Small intestine (tissue), 7 donors: ENCODE measurements around the gene BTG1. TPM values are rescaled to one million over a fixed set of nuclear protein-coding genes. Genes with fewer than 3 reads are reported as not detected.

Source experiments
- DNase-seq, 2 donors: peaks; one replicate each; pipeline versions ENCODE4 v3.0.0 to v3.0.0-alpha.2; 2013
- FAIRE-seq: peaks from 2 replicates; lab custom pipeline; 2012; peaks lifted over from hg19 to GRCh38; lab: Jason Lieb, UNC
- H3K27ac ChIP-seq, 3 donors: one replicate each; pipeline ENCODE4 v1.5.1; 2013; ENCODE audit warnings: low read length in 2 of 3, mild to moderate bottlenecking in 2 of 3, control low read depth in 1 of 3, inconsistent platforms in 1 of 3, low read depth in 1 of 3, moderate library complexity in 1 of 3
- H3K27me3 ChIP-seq, 3 donors: one replicate each; pipeline ENCODE4 v1.6.1; 2013; ENCODE audit warnings: low read length in 3 of 3, inconsistent platforms in 1 of 3; ENCODE audit not compliant: control insufficient read depth in 3 of 3, insufficient read depth in 3 of 3
- H3K36me3 ChIP-seq, 3 donors: one replicate each; pipeline ENCODE4 v1.6.1; 2013; ENCODE audit warnings: low read length in 3 of 3, inconsistent platforms in 1 of 3, low read depth in 1 of 3, mild to moderate bottlenecking in 1 of 3, moderate library complexity in 1 of 3; ENCODE audit not compliant: control insufficient read depth in 3 of 3, insufficient read depth in 2 of 3
- H3K4me1 ChIP-seq, 3 donors: one replicate each; pipeline ENCODE4 v1.6.1; 2013; ENCODE audit warnings: low read length in 2 of 3, inconsistent platforms in 1 of 3, low read depth in 1 of 3, mild to moderate bottlenecking in 1 of 3, moderate library complexity in 1 of 3; ENCODE audit not compliant: control insufficient read depth in 3 of 3, insufficient read depth in 2 of 3
- H3K4me3 ChIP-seq, 3 donors: one replicate each; pipeline ENCODE4 v1.5.1; 2013; ENCODE audit warnings: low read length in 3 of 3, control low read depth in 1 of 3, inconsistent platforms in 1 of 3, low read depth in 1 of 3, mild to moderate bottlenecking in 1 of 3, moderate library complexity in 1 of 3
- H3K9me3 ChIP-seq, 2 donors: one replicate each; pipeline ENCODE4 v1.6.1; 2013; ENCODE audit warnings: low read depth in 1 of 2, low read length in 1 of 2; ENCODE audit not compliant: control insufficient read depth in 2 of 2, insufficient read depth in 1 of 2
- WGBS, 3 donors: extraction: QIAGEN DNeasy Blood & Tissue Kit; methylation state at CpG; one replicate each; pipeline ENCODE4 v1.1.7; 2013; 5-methylcytosine and 5-hydroxymethylcytosine counted together
- polyA plus RNA-seq, 4 donors: library from polyadenylated mRNA; stranded (reverse) in 3 of 4; unstranded in 1 of 4; fragments of 200-250 nt in 3 of 4; fragments of 120-200 nt in 1 of 4; gene quantifications; one replicate each; pipeline versions ENCODE4 v1.2.1 to v1.2.3, GENCODE V29; 2013
- donor health status: healthy with polysubstance abuse.
- donor health status: control.
- donor health status: control.
- donor health status: Bipolar disorder and iron deficiency.
- donor health status: healthy.

BTG1 gene
- polyA plus RNA-seq, 4 donors: 38.8 to 61.1 (median 50.9) TPM

DNA sequence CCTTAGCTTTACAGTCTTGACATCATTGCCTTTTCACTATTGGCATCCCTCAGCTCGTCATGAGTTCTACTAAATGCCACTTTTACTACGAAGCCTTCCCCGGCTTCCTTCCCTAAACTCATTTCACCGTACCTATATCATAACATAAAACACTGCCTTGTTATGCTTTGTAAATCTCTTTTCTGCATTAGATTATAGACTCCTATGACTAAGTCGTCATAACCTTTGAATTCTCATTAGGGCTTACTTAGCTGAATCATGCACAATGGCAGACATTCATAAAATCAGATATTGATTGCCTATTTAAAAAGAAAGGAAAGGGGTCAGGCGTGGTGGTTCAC lies 21.0 kb downstream of the BTG1 start:
- FAIRE-seq (no peak), DNase-seq (no peak)
- H3K4me3 ChIP-seq: no peak overlapping the region
- peaks cover 0 to 8% (median 3%) of the 10 kb centered on the region in 3 donors for H3K36me3 ChIP-seq
- no peaks in the 10 kb centered on the region for H3K27me3 ChIP-seq
- 52 to 71% (median 66%) methylated on average over 6 of the region's 6 CpGs for WGBS, 3 donors
- H3K27ac ChIP-seq: peak overlapping the region in 1 of 3 donors; percentile 55
- H3K4me1 ChIP-seq: no peaks in the 10 kb centered on the region
- peaks cover 0 to 10% of the 10 kb centered on the region in 2 donors for H3K9me3 ChIP-seq

DNA sequence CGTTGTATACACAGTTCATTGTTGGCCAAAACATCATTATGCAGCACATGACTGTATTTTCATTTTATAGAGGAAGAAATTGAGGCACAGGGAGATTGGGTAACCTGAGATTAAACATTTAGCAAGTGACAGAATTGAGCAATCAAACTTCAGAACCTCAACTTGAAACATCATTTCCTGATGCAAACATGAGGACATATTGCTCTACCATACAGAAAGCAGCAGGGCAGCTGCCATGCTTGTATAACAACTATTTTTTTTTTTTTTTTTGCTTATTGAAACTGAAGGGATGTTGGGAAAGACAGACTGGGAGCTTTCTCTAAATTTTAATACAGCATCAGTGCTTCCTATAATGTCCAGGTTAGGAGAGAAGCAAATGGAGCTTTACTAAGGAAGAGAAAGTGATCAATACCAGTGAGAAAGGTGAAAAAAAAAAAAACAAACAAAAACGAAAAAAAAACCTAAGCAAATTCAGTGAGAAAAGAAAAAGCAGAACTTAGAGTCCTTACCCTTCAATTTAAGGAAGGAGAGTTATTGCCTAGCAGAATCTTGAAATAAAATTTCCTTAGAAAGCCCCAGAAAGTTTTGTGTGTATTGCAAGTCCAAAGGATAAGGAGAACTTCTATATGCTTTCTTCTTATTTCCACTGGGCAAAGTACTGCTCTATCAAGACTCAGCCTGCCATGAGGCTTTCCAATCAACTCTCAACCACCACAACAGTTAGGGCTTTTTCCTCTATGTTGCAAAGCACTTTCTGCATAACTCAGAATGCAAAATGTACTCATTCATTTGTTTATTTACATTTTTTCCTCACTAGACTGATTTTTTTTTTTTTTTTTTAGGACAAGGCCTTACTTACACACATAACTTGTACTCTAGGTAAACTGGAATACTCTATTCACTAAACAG lies 21.6 kb downstream of the BTG1 start:
- H3K4me1 ChIP-seq: no peaks in the 10 kb centered on the region
- peaks cover 0 to 16% of the 10 kb centered on the region in 2 donors for H3K9me3 ChIP-seq
- no peak overlapping the region for H3K4me3 ChIP-seq
- peaks cover 0 to 8% (median 3%) of the 10 kb centered on the region in 3 donors for H3K36me3 ChIP-seq
- no peak for DNase-seq
- 78 to 80% (median 79%) methylated on average over 2 of the region's 2 CpGs for WGBS, 3 donors
- no peak for FAIRE-seq
- H3K27me3 ChIP-seq: no peaks in the 10 kb centered on the region
- H3K27ac ChIP-seq: peak overlapping the region in 1 of 3 donors; percentile 55

DNA sequence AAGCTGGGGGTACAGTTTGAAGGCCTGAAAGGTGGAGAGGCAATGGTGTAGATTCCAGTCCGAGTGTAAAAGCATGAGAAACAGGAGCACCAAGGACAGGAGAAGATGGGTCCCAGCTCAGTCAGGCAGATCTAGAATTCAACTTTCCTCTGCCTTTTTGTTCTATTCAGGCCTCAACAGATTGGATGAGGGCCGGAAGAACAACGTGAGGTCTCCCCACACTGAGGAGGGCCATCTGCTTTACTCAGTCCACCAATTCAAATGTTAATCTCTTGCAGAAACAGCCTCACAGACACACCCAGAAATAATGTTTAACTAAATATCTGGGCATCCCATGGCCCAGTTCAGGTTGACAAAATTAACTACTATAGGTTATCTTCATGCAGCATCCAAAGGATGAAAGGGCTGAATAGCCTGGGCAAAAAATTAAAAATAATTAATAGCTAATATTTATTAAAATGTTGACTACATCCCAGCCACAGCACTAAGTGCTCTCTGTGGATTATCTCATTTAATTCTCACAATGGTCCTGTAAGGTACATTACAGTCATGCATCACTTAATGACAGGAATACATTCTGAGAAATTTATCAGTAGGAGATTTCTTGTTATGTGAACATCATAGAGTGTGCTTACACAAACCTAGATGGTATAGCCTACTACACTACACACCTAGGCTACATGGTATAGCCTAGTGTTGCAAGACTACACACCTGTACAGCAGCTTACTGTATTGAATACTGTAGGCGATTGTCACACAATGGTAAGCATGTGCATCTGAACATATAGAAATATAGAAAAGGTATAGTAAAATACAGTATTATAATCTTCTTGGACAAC lies 22.5 kb downstream of the BTG1 start:
- no peak for FAIRE-seq
- Histone ChIP-seq H3K27ac (no peak overlapping the region), H3K4me3 (no peak overlapping the region), H3K9me3 (peaks cover 0 to 19% of the 10 kb centered on the region in 2 donors), H3K36me3 (peaks cover 0 to 8% (median 0%) of the 10 kb centered on the region in 3 donors), H3K4me1 (no peaks in the 10 kb centered on the region), H3K27me3 (no peaks in the 10 kb centered on the region)
- 77 to 95% (median 81%) methylated on average over 4 of the region's 4 CpGs for WGBS, 3 donors
- DNase-seq: no peak

DNA sequence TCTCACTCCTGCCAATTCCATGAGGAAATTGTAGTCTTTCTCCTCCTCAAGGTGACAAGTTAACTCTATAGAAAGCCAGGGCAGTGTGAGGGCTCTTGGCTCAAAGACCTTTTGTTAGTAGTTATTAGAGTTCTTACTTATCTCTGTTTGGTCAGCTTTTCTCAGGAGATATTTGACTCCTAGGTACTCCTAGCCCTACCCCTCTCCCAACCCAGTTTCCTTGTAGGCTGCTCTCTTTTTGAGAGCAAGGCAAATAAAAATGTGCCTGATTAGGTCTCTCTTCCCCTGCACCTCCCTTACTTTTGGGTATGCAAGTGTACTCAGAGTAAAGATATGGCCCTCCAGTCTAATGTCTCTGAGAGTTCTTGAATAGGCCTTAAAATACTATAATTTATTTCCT lies 23.8 kb downstream of the BTG1 start:
- DNase-seq: no peak
- Histone ChIP-seq H3K9me3 (peaks cover 0 to 19% of the 10 kb centered on the region in 2 donors), H3K36me3 (peaks cover 0 to 5% (median 0%) of the 10 kb centered on the region in 3 donors), H3K4me1 (no peaks in the 10 kb centered on the region), H3K27me3 (no peaks in the 10 kb centered on the region), H3K4me3 (no peak overlapping the region), H3K27ac (no peak overlapping the region)
- no peak for FAIRE-seq

DNA sequence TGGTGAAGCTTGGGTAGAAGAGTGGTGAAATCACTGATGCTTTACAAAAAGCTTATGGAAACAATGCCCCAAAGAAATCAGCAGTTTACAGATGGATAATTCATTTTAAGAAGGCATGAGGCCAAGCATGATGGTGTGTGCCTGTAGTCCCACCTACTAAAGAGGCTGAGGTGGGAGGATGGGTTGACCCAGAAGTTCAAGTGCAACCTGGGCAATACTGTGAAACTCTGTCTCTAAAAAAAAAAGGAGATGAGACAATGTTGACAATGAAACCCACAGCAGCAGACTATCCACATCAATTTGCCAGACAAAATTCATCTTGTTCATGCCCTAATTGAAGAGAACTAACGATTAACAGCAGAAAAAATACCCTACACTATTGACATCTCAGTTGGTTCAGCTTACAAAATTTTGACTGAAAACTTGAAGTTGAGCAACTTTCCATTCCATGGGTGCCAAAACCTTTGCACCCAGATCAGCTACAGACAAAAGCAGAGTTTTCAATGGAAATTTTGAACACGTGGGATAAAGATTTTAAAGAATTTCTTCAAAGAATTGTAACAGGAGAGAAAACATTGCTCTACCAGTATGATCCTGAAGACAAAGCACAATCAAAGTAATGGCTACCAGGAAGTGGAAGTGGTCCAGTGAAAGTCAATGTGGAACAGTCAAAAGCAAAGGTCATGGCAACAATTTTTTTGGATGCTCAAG lies 26.7 kb downstream of the BTG1 start:
- 96 to 100% (median 97%) methylated on average over 2 of the region's 2 CpGs for WGBS, 3 donors

DNA sequence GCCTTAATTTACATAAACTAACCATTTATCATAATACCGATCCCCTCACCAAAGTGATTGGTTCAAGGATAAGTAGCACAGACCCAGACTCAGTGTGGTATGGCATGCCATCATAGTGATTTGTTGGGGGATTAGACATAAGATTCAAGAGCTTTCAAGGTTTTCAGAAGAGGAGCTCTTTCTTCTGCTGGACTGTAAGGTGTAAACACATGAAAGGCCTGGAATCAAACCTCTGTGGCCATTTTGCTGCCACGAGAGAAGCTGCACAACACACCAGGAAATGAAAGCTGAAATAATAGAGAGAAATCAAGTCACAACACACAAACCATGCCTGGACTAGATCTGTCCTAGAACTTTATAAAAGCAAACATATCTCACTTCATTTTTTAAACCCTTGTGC lies 30.8 kb downstream of the BTG1 start:
- H3K36me3 ChIP-seq: no peaks in the 10 kb centered on the region
- H3K27me3 ChIP-seq: no peaks in the 10 kb centered on the region
- no peak overlapping the region for H3K27ac ChIP-seq
- 85 to 98% (median 87%) methylated on average over 2 of the region's 2 CpGs for WGBS, 3 donors
- no peak overlapping the region for H3K4me3 ChIP-seq
- H3K9me3 ChIP-seq: peaks cover 0 to 9% of the 10 kb centered on the region in 2 donors
- DNase-seq: no peak
- H3K4me1 ChIP-seq: no peaks in the 10 kb centered on the region
- FAIRE-seq: no peak

More for the DNA sequence above, 26.7 kb downstream of the BTG1 start:
- Histone ChIP-seq H3K27ac (no peak overlapping the region), H3K36me3 (peaks cover 0 to 5% (median 0%) of the 10 kb centered on the region in 3 donors), H3K27me3 (no peaks in the 10 kb centered on the region), H3K4me3 (no peak overlapping the region), H3K9me3 (peaks cover 0 to 19% of the 10 kb centered on the region in 2 donors), H3K4me1 (no peaks in the 10 kb centered on the region)
- DNase-seq (no peak), FAIRE-seq (no peak)

DNA sequence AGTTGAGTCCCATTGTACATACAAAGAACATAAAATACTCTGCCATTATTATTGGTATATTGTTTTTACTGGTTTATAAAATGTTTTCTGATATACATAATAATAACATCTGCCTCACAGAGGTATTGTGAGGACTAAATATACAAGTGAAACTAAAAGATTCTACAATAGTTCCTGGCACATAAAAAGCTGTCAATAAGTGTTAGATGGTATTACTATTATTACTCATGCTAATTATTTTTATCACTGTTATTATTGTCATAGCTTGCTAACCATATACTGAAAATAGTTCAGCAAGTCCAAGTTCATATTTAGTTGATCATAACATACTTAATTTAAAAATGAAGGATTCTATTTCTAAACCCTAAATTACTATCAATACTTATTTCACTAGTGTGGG lies 34.4 kb downstream of the BTG1 start:
- Histone ChIP-seq H3K4me3 (no peak overlapping the region), H3K9me3 (no peaks in the 10 kb centered on the region), H3K27me3 (no peaks in the 10 kb centered on the region), H3K36me3 (no peaks in the 10 kb centered on the region), H3K4me1 (no peaks in the 10 kb centered on the region), H3K27ac (no peak overlapping the region)
- no peak for DNase-seq
- FAIRE-seq: no peak

DNA sequence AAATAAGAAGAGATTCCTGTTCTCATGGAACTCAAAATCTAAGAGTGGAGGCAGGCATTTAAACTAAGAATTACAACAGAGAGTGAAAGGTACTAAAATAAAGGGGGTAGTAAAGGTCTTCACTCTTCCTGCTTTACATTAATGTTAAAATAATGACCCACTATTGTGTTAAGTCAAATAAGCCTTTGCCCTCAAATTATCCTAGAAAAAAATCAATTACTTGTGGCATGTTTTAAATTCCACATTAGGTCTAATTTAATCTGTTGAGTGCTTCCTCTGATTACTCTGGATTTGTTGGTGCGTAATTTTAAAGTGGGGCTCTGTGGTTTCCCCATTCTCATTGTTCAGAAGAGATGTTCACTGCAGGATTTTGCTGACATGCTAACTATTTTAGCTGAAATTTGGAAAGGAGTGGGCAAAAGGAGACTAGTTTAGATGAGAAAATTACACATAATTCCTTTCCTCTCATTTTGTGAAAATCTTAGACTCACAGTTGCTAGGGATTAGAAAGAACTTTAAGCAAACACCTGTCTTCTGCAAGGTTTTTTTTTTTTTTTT lies 35.5 kb downstream of the BTG1 start:
- Histone ChIP-seq H3K4me1 (peaks cover 0 to 8% (median 0%) of the 10 kb centered on the region in 3 donors), H3K27ac (no peak overlapping the region), H3K27me3 (no peaks in the 10 kb centered on the region), H3K36me3 (no peaks in the 10 kb centered on the region), H3K9me3 (no peaks in the 10 kb centered on the region), H3K4me3 (no peak overlapping the region)
- DNase-seq: no peak
- 86 to 97% (median 87%) methylated on average over 1 of the region's 1 CpG for WGBS, 3 donors
- no peak for FAIRE-seq
